ENCODE results near the gene FOCAD.

The FOCAD gene

DNA sequence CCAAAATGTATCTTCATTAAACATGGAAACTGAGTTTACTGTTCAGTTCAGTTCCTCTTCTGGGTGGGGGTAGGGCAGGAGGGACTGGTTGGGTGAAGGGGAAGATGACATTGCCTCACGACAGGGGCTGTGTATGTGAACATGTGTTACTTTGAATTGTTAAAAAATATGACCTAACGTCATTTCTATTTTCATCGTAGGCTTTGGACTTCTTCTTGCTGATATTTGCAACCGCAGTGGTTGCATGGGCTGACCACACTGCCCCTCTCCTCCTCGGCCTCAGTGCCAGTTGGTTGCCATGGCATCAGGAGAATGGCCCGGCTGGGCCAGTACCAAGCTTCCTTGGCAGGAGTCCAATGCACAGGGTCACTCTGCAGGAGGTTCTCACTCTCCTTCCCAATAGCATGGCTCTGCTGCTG lies 305.9 kb downstream of the FOCAD start:
- no peak overlapping the region for H3K4me3 ChIP-seq (replicated peaks; ENCODE audit: low read depth, low read length)
- DNase-seq (ENCODE audit: low read depth) = no peak
- TF ChIP-seq, protein P1, sequence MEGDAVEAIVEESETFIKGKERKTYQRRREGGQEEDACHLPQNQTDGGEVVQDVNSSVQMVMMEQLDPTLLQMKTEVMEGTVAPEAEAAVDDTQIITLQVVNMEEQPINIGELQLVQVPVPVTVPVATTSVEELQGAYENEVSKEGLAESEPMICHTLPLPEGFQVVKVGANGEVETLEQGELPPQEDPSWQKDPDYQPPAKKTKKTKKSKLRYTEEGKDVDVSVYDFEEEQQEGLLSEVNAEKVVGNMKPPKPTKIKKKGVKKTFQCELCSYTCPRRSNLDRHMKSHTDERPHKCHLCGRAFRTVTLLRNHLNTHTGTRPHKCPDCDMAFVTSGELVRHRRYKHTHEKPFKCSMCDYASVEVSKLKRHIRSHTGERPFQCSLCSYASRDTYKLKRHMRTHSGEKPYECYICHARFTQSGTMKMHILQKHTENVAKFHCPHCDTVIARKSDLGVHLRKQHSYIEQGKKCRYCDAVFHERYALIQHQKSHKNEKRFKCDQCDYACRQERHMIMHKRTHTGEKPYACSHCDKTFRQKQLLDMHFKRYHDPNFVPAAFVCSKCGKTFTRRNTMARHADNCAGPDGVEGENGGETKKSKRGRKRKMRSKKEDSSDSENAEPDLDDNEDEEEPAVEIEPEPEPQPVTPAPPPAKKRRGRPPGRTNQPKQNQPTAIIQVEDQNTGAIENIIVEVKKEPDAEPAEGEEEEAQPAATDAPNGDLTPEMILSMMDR (IDR thresholded peaks at IDR 0.05; ENCODE audit: low read length, missing control alignments) = no peak

DNA sequence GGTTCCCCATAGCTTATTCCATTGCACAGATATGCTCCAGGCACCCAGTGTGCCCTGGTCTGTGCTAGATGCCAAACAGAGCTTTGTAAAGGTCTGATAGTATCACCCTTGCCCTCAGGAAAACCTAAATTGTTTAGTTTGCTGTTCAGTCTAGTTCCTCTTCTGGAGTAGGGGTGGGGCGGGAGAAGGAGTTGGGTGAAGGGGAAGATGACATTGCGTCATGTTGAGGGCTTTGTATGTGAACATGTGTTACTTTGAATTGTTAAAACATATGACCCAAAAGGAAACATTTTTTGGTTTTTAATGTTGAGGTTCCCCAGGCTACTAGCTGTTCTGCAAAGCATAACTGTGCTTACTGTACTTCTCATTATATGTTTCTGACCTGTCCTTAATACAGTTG lies 306.8 kb downstream of the FOCAD start:
- no peak for DNase-seq (ENCODE audit: low read depth)
- H3K4me3 ChIP-seq (replicated peaks; ENCODE audit: low read depth, low read length) = no peak overlapping the region
- TF ChIP-seq, protein P1 (IDR thresholded peaks at IDR 0.05; ENCODE audit: low read length, missing control alignments) = no peak

DNA sequence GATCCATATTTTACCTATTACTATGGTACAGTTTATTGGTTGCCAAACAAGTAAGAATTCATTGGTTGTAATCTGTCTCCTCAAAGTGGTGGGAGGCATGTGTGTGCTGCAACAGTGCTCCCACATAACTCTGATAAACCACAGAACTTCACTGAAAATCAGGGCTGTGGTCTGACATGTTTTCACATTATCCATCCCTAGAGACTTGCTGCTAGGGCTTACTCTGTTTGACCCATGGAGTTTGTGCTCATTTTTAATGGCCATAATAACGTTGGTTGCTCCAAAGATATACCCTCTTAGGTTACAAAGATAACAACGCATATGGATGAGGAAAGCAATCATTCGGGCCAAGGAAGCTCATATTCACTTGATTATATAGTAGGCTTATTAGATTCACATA lies 310.4 kb downstream of the FOCAD start:
- H3K4me3 ChIP-seq (replicated peaks; ENCODE audit: low read depth, low read length) = no peak overlapping the region
- DNase-seq (ENCODE audit: low read depth) = no peak
- TF ChIP-seq, protein P1 (IDR thresholded peaks at IDR 0.05; ENCODE audit: low read length, missing control alignments) = no peak

DNA sequence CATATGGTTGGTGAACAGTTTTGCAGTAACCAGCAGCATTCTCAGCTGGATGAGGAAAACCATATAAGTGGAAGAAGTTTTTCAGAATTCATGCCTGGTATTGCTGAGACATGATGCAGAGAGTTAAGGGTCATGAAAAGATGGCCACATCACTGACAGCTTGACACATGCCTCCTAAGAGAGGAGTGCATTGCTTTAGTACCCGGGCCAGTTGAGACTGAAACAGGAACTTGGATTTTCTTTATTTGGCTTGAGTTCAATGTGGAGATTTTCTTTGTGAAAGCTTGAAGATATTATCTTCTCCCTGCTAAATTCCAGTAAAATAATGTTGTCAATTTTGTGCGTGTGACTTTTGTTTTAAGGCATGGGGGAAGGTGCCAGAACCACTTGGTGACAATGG lies 311.6 kb downstream of the FOCAD start:
- TF ChIP-seq, protein P1 (IDR thresholded peaks at IDR 0.05; ENCODE audit: low read length, missing control alignments) = no peak
- DNase-seq (ENCODE audit: low read depth) = no peak
- H3K4me3 ChIP-seq (replicated peaks; ENCODE audit: low read depth, low read length) = no peak overlapping the region

DNA sequence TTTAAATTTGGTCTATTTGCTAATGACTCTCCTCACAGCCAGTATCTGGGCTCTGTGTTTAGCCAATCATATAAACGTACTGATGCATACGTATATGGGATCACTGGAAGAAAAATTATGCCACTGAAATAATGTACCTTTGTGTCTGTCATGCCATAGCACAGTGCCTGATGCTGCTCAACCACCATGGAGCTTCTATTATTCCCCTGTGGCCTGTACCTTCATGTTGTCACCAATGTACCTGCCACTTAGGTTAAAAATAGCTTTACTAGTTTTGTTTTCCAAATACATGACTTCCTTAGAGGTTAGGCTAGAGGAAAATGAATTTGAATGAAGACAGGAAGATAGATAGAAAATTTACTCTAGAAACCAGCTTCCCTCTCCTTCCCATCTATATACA lies 312.8 kb downstream of the FOCAD start:
- DNase-seq (ENCODE audit: low read depth) = no peak
- TF ChIP-seq, protein P1 (IDR thresholded peaks at IDR 0.05; ENCODE audit: low read length, missing control alignments) = no peak
- no peak overlapping the region for H3K4me3 ChIP-seq (replicated peaks; ENCODE audit: low read depth, low read length)

DNA sequence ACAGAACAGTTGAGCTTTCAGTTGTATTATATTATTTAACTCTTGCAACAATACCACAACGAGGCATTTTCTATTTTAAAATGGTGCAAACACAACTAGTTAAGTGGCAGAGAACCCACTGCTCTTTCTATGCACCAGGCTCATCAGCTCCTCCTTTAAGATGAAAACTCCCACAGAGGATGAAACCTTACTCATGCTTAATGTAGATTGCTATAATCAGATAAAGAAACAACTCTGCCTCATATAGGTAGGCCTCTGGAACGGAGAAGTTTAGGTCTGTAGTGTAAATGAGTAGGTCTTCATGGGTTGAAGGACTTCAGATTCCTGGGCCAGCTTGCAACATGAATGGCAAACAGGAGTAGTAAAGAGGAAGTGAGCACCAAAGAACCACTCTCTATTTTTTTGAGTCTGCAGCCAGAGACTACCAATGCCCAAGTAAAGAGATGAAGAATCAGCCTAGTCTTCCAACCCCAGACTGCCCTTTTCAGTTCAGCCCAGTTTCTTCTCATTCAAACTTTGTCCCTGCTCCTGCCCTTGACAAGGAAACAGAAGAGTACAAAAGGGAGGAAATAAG lies 313.5 kb downstream of the FOCAD start:
- TF ChIP-seq, protein P1 (IDR thresholded peaks at IDR 0.05; ENCODE audit: low read length, missing control alignments) = no peak
- no peak for DNase-seq (ENCODE audit: low read depth)

DNA sequence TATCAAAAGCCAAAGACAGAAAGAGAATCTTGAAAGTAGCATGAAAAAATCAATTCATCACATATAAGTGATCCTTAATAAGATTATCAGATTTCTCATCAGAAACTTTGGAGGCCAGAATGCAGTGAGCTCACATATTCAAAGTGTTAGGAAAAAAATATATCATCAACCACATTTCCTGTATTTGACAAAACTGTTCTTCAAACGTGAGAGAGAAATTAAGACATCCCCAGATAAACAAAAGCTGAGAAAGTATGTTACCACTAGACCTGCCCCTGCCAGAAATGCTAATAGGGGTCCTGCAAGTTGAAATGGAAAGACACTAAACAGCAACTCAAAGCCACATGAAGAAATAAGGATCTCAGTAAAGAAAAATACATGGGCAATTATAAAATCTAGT lies 317.5 kb downstream of the FOCAD start:
- no peak overlapping the region for H3K4me3 ChIP-seq (replicated peaks; ENCODE audit: low read depth, low read length)
- TF ChIP-seq, protein P1 (IDR thresholded peaks at IDR 0.05; ENCODE audit: low read length, missing control alignments) = no peak
- no peak for DNase-seq (ENCODE audit: low read depth)

More for the DNA sequence above, 313.5 kb downstream of the FOCAD start:
- H3K4me3 ChIP-seq (replicated peaks; ENCODE audit: low read depth, low read length) = no peak overlapping the region

Data from fibroblast of pulmonary artery (primary cell).